Loucy (cell line): ENCODE results near the gene LRRC41.

ENCODE experiments used
- CTCF ChIP-seq: fragments of 200-600 bp; sonication (generic); conservative IDR thresholded peaks from 2 replicates; pipeline ENCODE4 v1.5.1; 2014; ENCODE audit warnings: mild to moderate bottlenecking, antibody characterized with exemption, low read length
- EZH2phosphoT487 ChIP-seq: fragments of 200-600 bp; IDR thresholded peaks from 2 replicates; pipeline ENCODE4 v1.6.1; 2018; ENCODE audit warnings: antibody characterized with exemption, mild to moderate bottlenecking, moderate library complexity, borderline replicate concordance

GRCh38 chr1:46242918-46243317, 60.5 kb downstream of the LRRC41 start:
- TF ChIP-seq CTCF (no peak), EZH2phosphoT487 (no peak)
